Neural progenitor cell (in vitro differentiated cells): ENCODE data around the gene HHLA2. TPM values are rescaled to one million over a fixed set of nuclear protein-coding genes. Genes with fewer than 3 reads are reported as not detected.

Experiments
- DNase-seq: peaks from one replicate; pipeline ENCODE4 v3.0.0-alpha.2; 2016; ENCODE audit warnings: low spot score
- H2AFZ ChIP-seq: fragments of 200-600 bp; sonication (generic); replicated peaks from 2 replicates; pipeline ENCODE4 v1.6.1; 2016; ENCODE audit warnings: antibody characterized with exemption
- H3F3A ChIP-seq: fragments of 200-600 bp; sonication (generic); 2 replicates; pipeline ENCODE4 v1.6.1; 2016; ENCODE audit warnings: antibody characterized with exemption, low read depth
- H3K27ac ChIP-seq: fragments of 200-600 bp; sonication (generic); 2 replicates; pipeline ENCODE4 v1.5.1; 2016; ENCODE audit warnings: mild to moderate bottlenecking
- H3K27me3 ChIP-seq: fragments of 200-600 bp; sonication (generic); 2 replicates; pipeline ENCODE4 v1.6.1; 2016; ENCODE audit warnings: mild to moderate bottlenecking, moderate library complexity
- H3K36me3 ChIP-seq: fragments of 200-600 bp; sonication (generic); 2 replicates; pipeline ENCODE4 v1.5.1; 2016
- H3K4me1 ChIP-seq: fragments of 200-600 bp; sonication (generic); 2 replicates; pipeline ENCODE4 v1.6.1; 2016; ENCODE audit warnings: mixed run types
- H3K4me2 ChIP-seq: fragments of 200-600 bp; sonication (generic); 2 replicates; pipeline ENCODE4 v1.6.1; 2016
- H3K4me3 ChIP-seq: fragments of 200-600 bp; sonication (generic); 2 replicates; pipeline ENCODE4 v1.5.1; 2016
- H3K79me2 ChIP-seq: fragments of 200-600 bp; sonication (generic); 2 replicates; pipeline ENCODE4 v1.6.1; 2016; ENCODE audit warnings: low read depth
- H3K9ac ChIP-seq: fragments of 200-600 bp; sonication (generic); 2 replicates; pipeline ENCODE4 v1.6.1; 2016
- H3K9me3 ChIP-seq: fragments of 200-600 bp; sonication (generic); 2 replicates; pipeline ENCODE4 v1.5.1; 2016; ENCODE audit warnings: low read depth
- H4K20me1 ChIP-seq: fragments of 200-600 bp; sonication (generic); 2 replicates; pipeline ENCODE4 v1.6.1; 2016; ENCODE audit warnings: low read depth
- H3K27ac Mint-ChIP-seq: 3 replicates; pipeline ENCODE4 v1.8.0; 2021; ENCODE audit warnings: mixed read lengths
- H3K27me3 Mint-ChIP-seq: 2 replicates; pipeline ENCODE4 v1.8.0; 2022; ENCODE audit warnings: low read depth, mild to moderate bottlenecking, inconsistent platforms, moderate library complexity, mixed read lengths; ENCODE audit not compliant: insufficient read depth
- H3K36me3 Mint-ChIP-seq: 3 replicates; pipeline ENCODE4 v1.8.0; 2021; ENCODE audit warnings: mixed read lengths
- H3K4me1 Mint-ChIP-seq: 3 replicates; pipeline ENCODE4 v1.8.0; 2021; ENCODE audit warnings: mixed read lengths
- H3K4me3 Mint-ChIP-seq: 3 replicates; pipeline ENCODE4 v1.8.0; 2021; ENCODE audit warnings: mild to moderate bottlenecking, moderate library complexity, mixed read lengths
- H3K9me3 Mint-ChIP-seq: 3 replicates; pipeline ENCODE4 v1.8.0; 2020; ENCODE audit warnings: mixed read lengths
- EZH2 ChIP-seq: fragments of 200-600 bp; sonication (generic); IDR thresholded peaks from 2 replicates; pipeline ENCODE4 v1.6.1; 2017; ENCODE audit warnings: antibody characterized with exemption, mild to moderate bottlenecking, moderate library complexity
- EZH2phosphoT487 ChIP-seq: fragments of 200-600 bp; sonication (generic); IDR thresholded peaks from 2 replicates; pipeline ENCODE4 v1.6.1; 2017; ENCODE audit warnings: antibody characterized with exemption
- total RNA-seq: library from RNA; depleted of rRNA; stranded (reverse); fragments of >200 nt; gene quantifications from 2 replicates; pipeline ENCODE4 v1.2.3, GENCODE V29; 2015; ENCODE audit warnings: low replicate concordance
- TF ChIP-seq, protein P1 (sequence below): fragments of 200-600 bp; sonication (generic); IDR thresholded peaks from 2 replicates; pipeline ENCODE4 v1.5.1; 2017; ENCODE audit warnings: antibody characterized with exemption, mild to moderate bottlenecking

The HHLA2 gene
- total RNA-seq, 1 donor from 2014 or later = not detected

DNA sequence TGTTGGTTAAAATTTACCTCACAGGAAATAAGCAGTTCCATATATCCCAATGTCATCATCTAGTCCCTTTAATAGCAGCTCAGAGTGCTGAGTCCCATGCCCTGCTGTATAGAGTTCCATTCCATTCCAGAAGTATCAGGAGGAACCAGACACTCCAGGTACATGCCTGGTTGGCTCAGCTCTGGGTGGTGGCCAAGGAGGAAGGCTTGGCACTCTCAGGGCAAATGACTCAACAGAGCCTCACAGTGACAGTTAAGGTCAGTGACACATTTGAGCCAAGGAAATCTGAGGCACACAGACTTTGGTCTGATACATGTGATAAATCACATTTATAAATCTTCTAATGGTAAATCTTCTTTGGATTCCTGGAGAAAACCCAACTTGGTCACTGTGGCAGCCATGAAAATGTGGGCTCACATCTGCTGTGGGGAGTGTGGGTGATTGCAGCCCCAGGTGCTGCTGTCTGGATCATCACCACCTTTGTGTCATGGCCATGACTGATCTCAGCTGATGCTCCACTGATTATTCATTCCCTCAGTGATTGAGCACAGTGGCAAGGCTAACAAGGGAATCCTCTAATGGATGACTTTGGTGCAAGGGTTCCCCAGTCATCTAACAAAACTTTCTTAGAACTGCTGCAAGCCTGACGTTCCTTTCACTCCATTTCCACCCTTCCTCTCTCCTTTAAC is 9.3 kb downstream of the HHLA2 start:
- H3K27ac ChIP-seq = no peak overlapping the region
- no peaks in the 10 kb centered on the region for H3K9me3 ChIP-seq
- no peaks in the 10 kb centered on the region for H3F3A ChIP-seq
- Mint-ChIP-seq H3K4me1 (peaks cover 2% of the 10 kb centered on the region), H3K27ac (no peak overlapping the region), H3K27me3 (peaks cover 2% of the 10 kb centered on the region), H3K9me3 (peaks cover 13% of the 10 kb centered on the region), H3K4me3 (no peak overlapping the region), H3K36me3 (no peaks in the 10 kb centered on the region)
- H3K27me3 ChIP-seq = no peaks in the 10 kb centered on the region
- no peak overlapping the region for H3K9ac ChIP-seq
- peaks cover 8% of the 10 kb centered on the region for H3K4me1 ChIP-seq
- no peaks in the 10 kb centered on the region for H4K20me1 ChIP-seq
- DNase-seq = no peak
- H3K4me2 ChIP-seq = no peak overlapping the region
- no peaks in the 10 kb centered on the region for H3K79me2 ChIP-seq
- no peaks in the 10 kb centered on the region for H3K36me3 ChIP-seq
- no peak overlapping the region for H2AFZ ChIP-seq
- no peak for TF ChIP-seq EZH2
- TF ChIP-seq EZH2phosphoT487 = no peak
- TF ChIP-seq, protein P1, sequence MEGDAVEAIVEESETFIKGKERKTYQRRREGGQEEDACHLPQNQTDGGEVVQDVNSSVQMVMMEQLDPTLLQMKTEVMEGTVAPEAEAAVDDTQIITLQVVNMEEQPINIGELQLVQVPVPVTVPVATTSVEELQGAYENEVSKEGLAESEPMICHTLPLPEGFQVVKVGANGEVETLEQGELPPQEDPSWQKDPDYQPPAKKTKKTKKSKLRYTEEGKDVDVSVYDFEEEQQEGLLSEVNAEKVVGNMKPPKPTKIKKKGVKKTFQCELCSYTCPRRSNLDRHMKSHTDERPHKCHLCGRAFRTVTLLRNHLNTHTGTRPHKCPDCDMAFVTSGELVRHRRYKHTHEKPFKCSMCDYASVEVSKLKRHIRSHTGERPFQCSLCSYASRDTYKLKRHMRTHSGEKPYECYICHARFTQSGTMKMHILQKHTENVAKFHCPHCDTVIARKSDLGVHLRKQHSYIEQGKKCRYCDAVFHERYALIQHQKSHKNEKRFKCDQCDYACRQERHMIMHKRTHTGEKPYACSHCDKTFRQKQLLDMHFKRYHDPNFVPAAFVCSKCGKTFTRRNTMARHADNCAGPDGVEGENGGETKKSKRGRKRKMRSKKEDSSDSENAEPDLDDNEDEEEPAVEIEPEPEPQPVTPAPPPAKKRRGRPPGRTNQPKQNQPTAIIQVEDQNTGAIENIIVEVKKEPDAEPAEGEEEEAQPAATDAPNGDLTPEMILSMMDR = no peak
- H3K4me3 ChIP-seq = no peak overlapping the region

DNA sequence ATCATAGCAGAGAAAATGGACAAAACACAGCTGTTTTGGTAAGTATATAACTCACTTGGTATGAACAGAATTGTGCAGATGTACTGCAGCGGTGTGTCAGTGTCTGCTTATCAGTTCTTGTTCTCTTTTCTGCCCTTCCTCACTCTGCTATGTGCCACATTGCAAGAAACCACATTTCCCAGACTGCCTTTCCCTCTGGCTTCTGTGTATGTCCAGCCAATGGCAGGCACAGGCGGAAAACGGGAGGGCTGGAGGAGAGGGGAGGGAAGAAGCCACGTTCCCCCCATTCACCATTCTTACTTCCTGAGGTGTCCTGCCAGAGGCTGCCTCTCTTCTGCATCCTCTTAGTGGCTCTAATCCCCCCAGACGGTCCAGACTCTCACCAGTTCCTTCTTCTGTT is 15.4 kb downstream of the HHLA2 start:
- no peak for TF ChIP-seq EZH2phosphoT487
- TF ChIP-seq EZH2 = no peak
- TF ChIP-seq, protein P1 = no peak
- no peak overlapping the region for H3K27ac Mint-ChIP-seq
- H3K4me3 ChIP-seq = no peak overlapping the region
- no peaks in the 10 kb centered on the region for H3K27me3 Mint-ChIP-seq
- H3K4me3 Mint-ChIP-seq = no peak overlapping the region
- no peaks in the 10 kb centered on the region for H3K9me3 ChIP-seq
- DNase-seq = peak; percentile 8
- no peak overlapping the region for H3K9ac ChIP-seq
- no peaks in the 10 kb centered on the region for H4K20me1 ChIP-seq
- no peaks in the 10 kb centered on the region for H3F3A ChIP-seq
- H3K36me3 Mint-ChIP-seq = no peaks in the 10 kb centered on the region
- H3K9me3 Mint-ChIP-seq = peaks cover 13% of the 10 kb centered on the region
- peak overlapping the region; percentile 46 for H2AFZ ChIP-seq
- H3K27ac ChIP-seq = no peak overlapping the region
- H3K36me3 ChIP-seq = no peaks in the 10 kb centered on the region
- H3K79me2 ChIP-seq = no peaks in the 10 kb centered on the region
- H3K4me1 Mint-ChIP-seq = peaks cover 4% of the 10 kb centered on the region
- H3K4me1 ChIP-seq = no peaks in the 10 kb centered on the region
- H3K27me3 ChIP-seq = no peaks in the 10 kb centered on the region
- no peak overlapping the region for H3K4me2 ChIP-seq

DNA sequence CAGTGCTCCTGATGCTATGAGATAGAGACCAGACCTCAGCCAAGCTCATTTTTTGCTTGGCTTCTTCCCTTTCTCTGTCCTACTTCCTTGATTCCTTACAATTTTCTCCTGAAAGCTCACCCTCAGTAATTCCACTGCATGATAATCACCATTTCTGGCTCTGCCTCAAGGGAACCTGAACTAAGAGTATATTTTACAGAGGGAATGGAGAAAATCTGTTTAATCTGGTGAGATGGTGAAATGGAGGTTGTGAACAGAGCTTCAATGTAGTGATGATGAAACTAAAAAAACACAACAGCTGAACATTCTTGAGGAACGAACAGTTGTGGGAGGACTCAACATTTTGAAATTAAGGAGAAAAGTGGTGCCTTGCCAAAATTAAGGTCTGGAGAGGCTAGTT is 16.3 kb downstream of the HHLA2 start:
- no peaks in the 10 kb centered on the region for H3K27me3 ChIP-seq
- no peak overlapping the region for H3K4me3 ChIP-seq
- H3K79me2 ChIP-seq = no peaks in the 10 kb centered on the region
- H3F3A ChIP-seq = no peaks in the 10 kb centered on the region
- H3K4me3 Mint-ChIP-seq = no peak overlapping the region
- peaks cover 13% of the 10 kb centered on the region for H3K9me3 Mint-ChIP-seq
- no peaks in the 10 kb centered on the region for H3K4me1 ChIP-seq
- no peak for DNase-seq
- no peaks in the 10 kb centered on the region for H3K9me3 ChIP-seq
- peak overlapping the region; percentile 46 for H2AFZ ChIP-seq
- no peak overlapping the region for H3K27ac Mint-ChIP-seq
- no peaks in the 10 kb centered on the region for H4K20me1 ChIP-seq
- H3K4me1 Mint-ChIP-seq = peaks cover 4% of the 10 kb centered on the region
- no peaks in the 10 kb centered on the region for H3K27me3 Mint-ChIP-seq
- H3K4me2 ChIP-seq = no peak overlapping the region
- no peaks in the 10 kb centered on the region for H3K36me3 ChIP-seq
- no peaks in the 10 kb centered on the region for H3K36me3 Mint-ChIP-seq
- no peak overlapping the region for H3K27ac ChIP-seq
- no peak overlapping the region for H3K9ac ChIP-seq
- TF ChIP-seq, protein P1 = no peak
- TF ChIP-seq EZH2phosphoT487 = no peak
- TF ChIP-seq EZH2 = no peak
